GM19324 (cell line): ENCODE data around the gene MBOAT1.
"Not testable (repeated sequence)": the region's sequence is repeated elsewhere in the genome, so short reads cannot be mapped to it uniquely, and the experiment has no call there.

Experiments used
- ATAC-seq: cut with Tn5 transposase; IDR thresholded peaks from one replicate; pipeline ENCODE4 v1.9.1; 2021; ENCODE audit warnings: mild to moderate bottlenecking, moderate library complexity; ENCODE audit not compliant: unreplicated experiment, low FRiP score

Gene MBOAT1

DNA sequence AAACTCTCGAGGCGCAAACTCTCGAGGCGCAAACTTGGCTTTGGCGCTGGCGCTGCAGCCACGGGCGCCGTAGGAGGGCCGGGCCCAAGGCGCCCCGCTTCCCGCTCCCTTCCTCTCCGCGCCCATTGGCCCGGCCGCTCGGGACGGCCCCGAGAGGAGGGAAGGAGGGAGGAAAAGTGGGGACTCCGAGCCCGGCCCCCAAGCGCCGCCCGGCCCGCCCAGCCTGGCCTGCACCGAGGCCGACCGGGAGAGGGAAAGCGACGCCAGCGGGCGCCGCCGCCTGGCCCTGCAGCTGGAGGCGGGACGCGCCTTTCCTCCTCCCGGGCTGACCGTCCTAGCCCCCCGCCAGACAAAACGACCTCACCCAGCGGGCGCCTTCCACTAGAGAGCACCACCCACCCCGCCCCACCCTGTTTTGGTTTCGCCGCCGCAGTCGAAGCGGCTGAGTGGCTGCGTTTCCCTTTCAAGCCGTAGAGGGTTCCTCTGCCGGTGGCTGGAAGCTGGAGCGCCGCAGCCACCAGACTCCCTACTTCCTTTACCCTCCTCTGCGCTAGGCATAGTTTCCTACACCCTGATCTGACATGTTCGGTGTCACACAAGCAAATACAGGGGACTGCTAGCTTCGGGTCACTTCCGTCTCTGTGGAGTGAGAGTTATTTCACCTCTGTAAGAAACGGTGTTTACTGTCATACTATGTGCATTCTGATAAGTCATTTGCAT lies at the start of gene MBOAT1:
TSS of gene MBOAT1 (minus strand) at position 78 of the 720 bp plus-strand sequence. CDS start 235 bp downstream, outside the sequence.
- peak; percentile 92 for ATAC-seq

- no peak for ATAC-seq
These were observed 49.4 kb upstream of the MBOAT1 start for GRCh38 chr6:20261685-20262084.

- peak; percentile 75 for ATAC-seq
These were observed 48.1 kb upstream of the MBOAT1 start for GRCh38 chr6:20260360-20260759.

DNA sequence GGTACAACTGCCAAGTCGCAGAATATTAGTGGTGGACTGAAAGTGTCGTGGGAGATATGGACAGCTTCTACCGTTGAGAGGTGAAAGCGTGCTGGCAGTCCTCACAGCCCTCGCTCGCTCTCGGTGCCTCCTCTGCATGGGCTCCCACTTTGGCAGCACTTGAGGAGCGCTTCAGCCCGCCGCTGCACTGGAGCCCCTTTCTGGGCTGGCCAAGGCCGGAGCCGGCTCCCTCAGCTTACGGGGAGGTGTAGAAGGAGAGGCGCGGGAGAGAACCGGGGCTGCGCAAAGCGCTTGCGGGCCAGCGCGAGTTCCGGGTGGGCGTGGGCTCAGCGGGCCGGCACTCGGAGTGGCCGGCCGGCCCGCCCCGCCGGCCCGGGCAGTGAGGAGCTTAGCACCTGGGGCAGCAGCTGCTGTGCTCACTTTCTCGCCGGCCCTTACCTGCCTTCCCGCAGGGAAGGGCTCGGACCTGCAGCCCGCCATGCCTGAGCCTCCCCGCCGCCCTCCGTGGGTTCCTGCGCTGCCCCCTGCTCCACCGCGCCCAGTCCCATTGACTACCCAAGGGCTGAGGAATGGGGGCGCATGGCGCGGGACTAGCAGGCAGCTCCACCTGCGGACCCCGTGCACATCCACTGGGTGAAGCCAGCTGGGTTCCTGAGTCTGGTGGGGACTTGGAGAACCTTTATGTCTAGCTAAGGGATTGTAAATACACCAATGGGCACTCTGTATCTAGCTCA lies 47.2 kb upstream of the MBOAT1 start:
- ATAC-seq = no peak

GRCh38 chr6:20255428-20255827 lies 43.2 kb upstream of the MBOAT1 start:
- no peak for ATAC-seq

DNA sequence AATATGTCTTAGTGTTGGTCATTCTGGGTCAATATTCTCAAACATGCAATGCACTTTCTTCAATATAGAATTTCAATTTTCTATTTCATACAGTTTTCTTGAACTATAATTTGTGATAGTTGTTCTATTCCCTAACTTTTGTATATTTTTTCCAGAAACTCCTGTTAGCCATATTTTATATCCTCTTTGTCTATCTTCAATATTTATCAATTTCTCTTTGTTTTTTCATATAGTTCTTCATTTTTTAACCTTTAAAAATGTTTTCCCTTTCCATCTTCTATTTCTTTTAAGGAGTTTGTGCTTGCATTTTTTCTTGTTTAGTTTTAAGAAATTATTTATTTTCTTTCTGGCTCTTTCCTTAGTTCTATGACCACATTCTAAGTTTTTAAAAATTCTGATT lies 42.0 kb upstream of the MBOAT1 start:
- no peak for ATAC-seq

DNA sequence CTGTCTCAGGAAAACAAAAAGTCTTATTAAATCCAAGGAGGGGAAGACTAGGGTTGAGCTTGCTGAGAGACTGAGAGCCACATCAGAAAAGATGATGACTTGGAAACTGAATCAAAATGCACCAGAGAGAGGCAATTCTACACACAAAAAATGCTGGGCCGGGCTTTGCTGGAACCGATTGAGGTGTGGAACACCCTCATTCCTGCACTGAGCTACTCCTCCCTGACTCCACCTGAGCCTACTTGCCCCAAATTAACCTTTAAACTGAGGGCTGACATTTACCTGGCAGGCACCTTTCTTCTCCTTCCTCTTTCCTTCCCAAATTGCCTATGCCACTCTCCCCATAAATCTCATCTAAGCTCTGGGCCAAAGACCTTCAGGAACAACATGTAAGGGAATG lies 40.8 kb upstream of the MBOAT1 start:
- ATAC-seq = no peak

DNA sequence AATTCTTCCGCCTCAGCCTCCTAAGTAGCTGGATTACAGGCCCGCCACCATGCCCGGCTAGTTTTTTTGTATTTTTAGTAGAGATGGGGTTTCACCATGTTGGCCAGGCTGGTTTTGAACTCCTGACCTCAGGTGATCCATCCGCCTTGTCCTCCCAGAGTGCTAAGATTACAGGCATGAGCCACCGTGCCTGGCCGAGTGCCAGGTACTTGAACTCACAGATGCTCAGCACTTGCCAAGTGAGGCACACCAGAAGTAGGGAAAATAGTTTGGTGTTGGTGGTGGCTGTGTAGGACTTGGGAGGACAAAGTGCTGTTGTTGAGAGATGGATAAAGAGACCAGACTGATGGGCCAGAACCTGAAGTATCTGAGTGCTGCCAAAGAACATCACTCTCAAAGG lies 40.0 kb upstream of the MBOAT1 start:
- ATAC-seq = no peak

DNA sequence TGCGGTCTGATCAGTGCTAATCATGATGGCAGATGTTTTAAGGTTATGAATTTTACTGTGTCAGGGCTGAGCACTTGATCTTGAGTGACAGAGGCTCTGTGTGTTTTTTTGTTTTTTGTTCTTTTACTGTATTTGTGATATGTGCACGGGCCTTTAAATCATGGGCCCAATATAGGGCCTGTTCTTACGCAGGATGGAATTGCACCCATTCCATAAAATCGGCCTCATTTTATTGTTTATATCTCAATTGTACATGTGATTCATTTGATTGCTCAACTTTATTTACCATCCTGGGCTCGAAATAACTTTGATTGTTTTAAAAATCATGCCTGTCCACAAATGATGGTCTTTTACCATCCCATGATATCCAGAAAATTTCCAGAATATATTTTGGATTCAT lies 39.3 kb upstream of the MBOAT1 start:
- no peak for ATAC-seq

DNA sequence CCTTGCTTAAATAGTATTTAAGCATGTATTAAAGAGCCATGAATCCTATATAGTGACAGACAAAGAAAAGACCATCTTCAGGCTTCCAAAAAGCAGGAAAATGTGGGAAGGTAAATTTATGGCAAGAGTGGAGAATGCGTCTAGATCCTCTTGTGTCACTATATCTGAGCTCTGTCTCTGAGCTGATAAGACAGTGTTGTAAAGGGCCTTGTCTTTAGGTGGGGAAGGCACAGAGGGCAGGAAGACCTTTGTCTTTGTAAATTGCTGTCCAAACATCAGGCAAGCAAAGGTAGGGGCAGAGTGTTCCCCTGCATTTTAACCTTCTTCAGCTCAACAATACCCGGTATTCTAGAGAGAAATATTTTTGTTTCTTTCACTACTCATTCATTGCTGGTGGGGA lies 33.9 kb upstream of the MBOAT1 start:
- ATAC-seq = no peak

DNA sequence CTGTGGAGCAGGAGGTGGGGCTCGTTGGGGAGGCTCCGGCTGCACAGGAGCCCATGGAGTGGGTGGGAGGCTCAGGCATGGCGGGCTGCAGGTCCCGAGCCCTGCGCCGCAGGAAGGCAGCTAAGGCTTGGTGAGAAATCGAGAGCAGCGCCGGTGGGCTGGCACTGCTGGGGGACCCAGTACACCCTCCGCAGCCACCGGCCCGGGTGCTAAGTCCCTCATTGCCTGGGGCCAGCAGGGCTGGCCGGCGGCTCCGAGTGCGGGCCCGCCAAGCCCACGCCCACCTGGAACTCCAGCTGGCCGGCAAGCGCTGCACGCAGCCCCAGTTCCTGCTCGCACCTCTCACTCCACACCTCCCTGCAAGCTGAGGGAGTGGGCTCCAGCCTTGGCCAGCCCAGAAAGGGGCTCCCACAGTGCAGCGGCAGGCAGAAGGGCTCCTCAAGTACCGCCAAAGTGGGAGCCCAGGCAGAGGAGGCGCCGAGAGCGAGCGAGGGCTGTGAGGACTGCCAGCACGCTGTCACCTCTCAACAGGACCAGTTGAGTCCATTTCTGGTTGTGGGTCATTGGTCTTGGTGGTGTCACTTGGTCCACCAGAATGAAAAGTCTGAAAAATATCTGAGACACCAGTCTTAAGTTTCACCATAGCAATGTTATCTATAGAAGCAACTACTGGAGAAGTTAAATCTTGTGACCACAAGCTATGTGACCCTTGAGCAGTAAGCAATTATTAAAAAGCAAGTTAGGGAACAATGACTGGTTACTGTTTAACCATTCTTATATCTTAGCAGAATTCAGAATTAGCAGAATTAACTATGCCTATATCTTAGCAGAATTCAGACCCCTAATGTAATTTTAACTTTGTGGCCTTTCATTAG lies 32.8 kb upstream of the MBOAT1 start:
- ATAC-seq = not testable (repeated sequence)

DNA sequence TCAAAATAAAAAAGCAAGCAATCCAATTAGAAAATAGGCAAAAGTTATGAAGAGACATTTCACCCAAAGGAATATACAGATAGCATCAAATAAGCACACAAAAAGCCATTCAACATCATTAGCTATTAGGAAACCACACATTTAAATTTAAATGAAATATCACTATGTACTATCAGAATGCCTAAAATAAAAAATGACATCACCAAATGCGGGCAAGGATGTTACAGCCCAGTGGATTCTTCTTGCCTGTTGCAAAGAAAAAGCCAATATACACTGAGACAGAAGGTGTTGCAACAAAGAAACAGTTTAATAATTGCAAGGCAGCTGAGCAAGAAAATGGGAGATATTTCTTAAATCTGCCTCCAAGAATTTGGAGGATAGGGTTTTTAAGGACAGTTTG lies 31.0 kb upstream of the MBOAT1 start:
- ATAC-seq = no peak

- ATAC-seq = no peak
These were observed 30.1 kb upstream of the MBOAT1 start for GRCh38 chr6:20242397-20242796.

DNA sequence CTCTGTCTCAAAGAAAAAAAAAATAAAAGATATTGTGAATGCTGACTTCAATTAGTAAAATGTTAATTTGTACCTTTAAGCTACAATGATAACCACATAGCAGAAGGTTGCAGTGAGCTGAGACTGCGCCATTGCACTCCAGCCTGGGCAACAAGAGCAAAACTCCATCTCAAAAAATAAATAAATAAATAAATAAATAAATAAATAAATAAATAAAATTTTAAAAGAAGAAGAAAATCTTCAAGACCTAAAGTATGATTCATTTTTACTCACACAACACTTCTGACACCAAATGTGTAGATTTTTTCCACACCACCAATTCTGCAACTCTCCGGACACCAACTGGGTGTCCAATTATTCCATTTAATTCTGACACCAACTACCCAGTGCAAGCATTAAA lies 28.8 kb upstream of the MBOAT1 start:
- no peak for ATAC-seq

- no peak for ATAC-seq
These were observed 26.7 kb upstream of the MBOAT1 start for GRCh38 chr6:20238688-20239587.

- ATAC-seq = no peak
These were observed 25.6 kb upstream of the MBOAT1 start for GRCh38 chr6:20237677-20238460.

DNA sequence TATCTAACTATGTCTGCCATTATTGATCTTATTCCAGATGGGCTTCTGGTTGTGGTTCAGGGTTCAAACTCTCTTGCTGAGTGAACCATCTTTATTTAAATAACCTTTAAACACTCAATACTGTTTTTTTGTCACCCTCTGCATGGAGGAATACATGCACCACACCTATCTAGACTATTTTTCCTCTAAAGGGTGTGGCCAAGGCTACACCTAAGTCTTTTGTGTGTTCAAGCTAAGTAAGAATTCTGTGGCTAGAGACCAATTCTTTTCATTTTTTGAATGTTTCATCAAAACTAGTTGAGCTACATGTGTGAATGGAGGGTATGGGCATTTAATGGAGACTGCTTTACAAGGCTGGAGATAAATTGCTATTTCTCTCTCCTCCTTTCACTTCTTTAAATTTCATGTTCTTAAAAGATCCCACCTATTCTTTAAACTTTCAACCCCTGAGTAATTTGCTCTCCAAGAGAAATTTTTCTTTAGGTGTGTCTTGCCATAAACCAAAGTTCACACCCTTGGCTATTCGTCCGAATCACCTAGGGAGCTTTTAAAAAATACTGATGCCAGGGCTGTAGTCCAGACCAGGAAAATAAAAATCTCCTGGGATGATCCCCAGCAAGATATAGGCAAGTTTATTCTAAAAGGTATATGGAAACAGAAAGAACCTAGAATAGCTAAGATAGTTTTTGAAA lies 24.8 kb upstream of the MBOAT1 start:
- no peak for ATAC-seq

DNA sequence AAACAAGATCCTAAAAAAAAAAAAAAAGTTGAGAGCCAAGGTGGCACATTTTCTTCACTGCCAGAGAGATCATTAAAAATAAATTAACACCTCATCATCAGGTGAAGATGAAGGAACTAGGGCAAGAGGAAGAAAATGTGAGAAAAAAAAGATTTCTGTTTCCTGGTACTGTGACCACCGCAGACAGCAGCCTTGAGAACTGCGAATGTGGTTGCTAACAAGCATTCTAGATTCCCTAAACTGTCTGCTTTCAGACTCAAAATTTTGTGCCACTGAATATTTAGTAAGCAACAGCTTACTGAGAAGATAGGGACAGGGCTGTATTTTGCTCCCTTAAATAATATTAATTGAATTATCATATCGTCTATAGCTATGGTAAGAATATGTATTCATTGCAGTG lies 24.1 kb upstream of the MBOAT1 start:
- ATAC-seq = no peak

DNA sequence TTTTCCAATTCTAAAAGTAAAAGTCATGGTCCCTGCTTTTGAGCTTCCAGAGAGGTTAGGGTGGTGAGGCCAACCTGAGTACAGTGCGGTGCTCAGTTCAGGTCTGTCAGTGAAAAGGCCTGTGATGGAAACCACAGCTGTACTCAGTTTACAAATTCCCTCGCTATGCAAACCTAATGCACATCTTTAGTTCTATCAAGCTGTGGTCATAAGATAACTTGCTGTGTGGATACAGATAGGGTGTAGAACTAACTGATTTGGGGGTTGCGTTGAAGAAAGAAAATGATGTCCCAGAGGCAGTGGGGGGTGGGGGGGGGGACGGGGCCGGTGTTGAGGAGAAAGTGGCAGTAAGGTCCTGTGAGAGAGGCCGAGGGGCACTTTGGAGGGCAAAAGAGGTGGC lies 22.8 kb upstream of the MBOAT1 start:
- no peak for ATAC-seq
